Right lobe of liver (tissue), 6 donors: Measurements from ENCODE around the gene SIRPA. TPM values are rescaled to one million over a fixed set of nuclear protein-coding genes. Genes with fewer than 3 reads are reported as not detected.

Experiments
- ATAC-seq, 4 donors: fragments of 200-7000 bp; cut with Tn5 transposase; one replicate each; pipeline ENCODE4 v1.9.1; 2020; ENCODE audit warnings: mild to moderate bottlenecking in 4 of 4, moderate library complexity in 4 of 4
- DNase-seq, 3 donors: peaks; one replicate each; pipeline ENCODE4 v3.0.0-alpha.2; 2020
- H3K27ac ChIP-seq, 3 donors: fragments of 200-600 bp; one replicate each; pipeline ENCODE4 v1.8.0; 2022
- H3K27me3 ChIP-seq, 2 donors: fragments of 200-600 bp; one replicate each; pipeline ENCODE4 v1.8.0; 2022
- H3K36me3 ChIP-seq, 4 donors: fragments of 200-600 bp; sonication (generic) in 1 of 4; one replicate each; pipeline versions ENCODE4 v1.5.1 to v1.8.0; 2017 to 2022; ENCODE audit warnings: control low read depth in 1 of 4
- H3K4me1 ChIP-seq, 4 donors: fragments of 200-600 bp; sonication (generic) in 1 of 4; one replicate each; pipeline versions ENCODE4 v1.5.1 to v1.8.0; 2017 to 2022; ENCODE audit warnings: control low read depth in 1 of 4
- H3K4me3 ChIP-seq, 3 donors: fragments of 200-600 bp; one replicate each; pipeline ENCODE4 v1.8.0; 2022
- H3K9me3 ChIP-seq, 4 donors: fragments of 200-600 bp; sonication (generic) in 1 of 4; one replicate each; pipeline versions ENCODE4 v1.5.1 to v1.8.0; 2017 to 2022; ENCODE audit warnings: control low read depth in 1 of 4
- POLR2A ChIP-seq: fragments of 450-650 bp; IDR thresholded peaks from one replicate; pipeline ENCODE4 v1.6.1; 2017; ENCODE audit warnings: antibody characterized with exemption, mild to moderate bottlenecking
- WGBS: methylation state at CpG from one replicate; pipeline ENCODE4 v1.1.6; 2018; ENCODE audit warnings: low coverage, low lambda C conversion rate; ENCODE audit not compliant: insufficient coverage; ENCODE audit errors: missing lambda C conversion rate; 5-methylcytosine and 5-hydroxymethylcytosine counted together
- intact Hi-C, 2 donors: fragments of 100-400 bp; cut with DNase I; formaldehyde crosslinking; loops; one replicate each; pipeline versions ENCODE4 v1.11.2 to v1.14.1; 2022
- total RNA-seq, 6 experiments: library from RNA; depleted of rRNA in 2 of 6; stranded (reverse); fragments of >200 nt in 2 of 6; fragmentation: NEBNext Ultra II Directional in 3 of 6; extraction: Animal tissue kit (Norgen Biotek cat#: 25700) in 3 of 6; gene quantifications; one replicate each; pipeline versions ENCODE4 v1.1.0 to v1.2.4, GENCODE V29; 2016 to 2023
- TF ChIP-seq, protein P1 (sequence below), 4 donors: fragments of 200-600 bp in 3 of 4; fragments of 450-650 bp in 1 of 4; IDR thresholded peaks; one replicate each; pipeline versions ENCODE4 v1.5.1 to v1.8.0; 2016 to 2022; ENCODE audit warnings: antibody characterized with exemption in 4 of 4, mild to moderate bottlenecking in 2 of 4
- donor health status: DM: no; HTN: yes; CAD: no.
- donor health status: DM: no; HTN: no; CAD: no.
- donor health status: DM: no; HTN: no; CAD: no.
- donor health status: DM: no; HTN: yes; CAD: no.
- donor health status: DM: no; HTN: yes; CAD: no.

SIRPA gene
- total RNA-seq, 6 experiments from 2014 or later, result 26.8 to 42.7 (median 34.8) TPM

DNA sequence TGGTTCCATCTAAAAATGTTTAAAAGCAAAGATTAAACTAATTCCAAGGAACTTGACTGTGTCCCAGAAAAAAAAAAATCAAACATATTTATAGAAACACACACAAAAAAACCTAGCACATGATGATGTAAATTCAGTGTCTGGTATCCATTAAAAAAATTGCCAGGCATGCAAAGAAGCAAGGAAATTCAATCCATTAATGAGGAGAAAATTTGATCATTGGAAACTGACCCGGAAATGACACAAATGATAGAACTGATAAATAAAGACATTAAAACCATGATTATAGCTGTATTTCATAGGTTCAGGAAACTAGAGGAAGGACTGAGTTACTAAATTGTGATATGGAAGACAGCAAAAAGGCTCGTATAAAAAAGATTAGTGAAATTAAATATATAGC is 63.9 kb downstream of the SIRPA start:
- DNase-seq (no peak), ATAC-seq (no peak)
- H3K4me3 ChIP-seq, result no peak overlapping the region
- H3K9me3 ChIP-seq, result no peaks in the 10 kb centered on the region
- intact Hi-C loops, result no loop called here
- no peak for TF ChIP-seq POLR2A
- WGBS, result 79% methylated on average over 2 of the region's 2 CpGs
- no peak overlapping the region for H3K27ac ChIP-seq
- H3K36me3 ChIP-seq, result no peaks in the 10 kb centered on the region
- no peaks in the 10 kb centered on the region for H3K4me1 ChIP-seq
- H3K27me3 ChIP-seq, result no peaks in the 10 kb centered on the region

DNA sequence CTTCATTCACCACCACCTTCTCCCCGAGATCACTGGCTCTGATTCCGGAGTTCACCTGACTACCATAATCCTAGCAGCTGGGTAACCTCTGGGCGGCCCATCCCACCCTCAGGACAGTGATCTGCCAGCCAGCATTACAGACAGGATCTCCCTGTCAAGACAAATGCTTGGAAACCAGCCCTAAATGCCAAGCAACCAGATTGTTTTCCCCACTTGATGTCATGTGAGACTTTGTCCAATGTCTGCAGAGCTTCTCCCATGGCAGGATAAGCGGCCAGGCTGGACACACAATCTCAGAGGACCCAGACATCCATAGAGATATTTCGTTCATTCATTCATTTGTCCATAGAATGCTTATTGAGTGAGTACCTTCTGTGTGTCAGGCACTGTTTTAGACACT is 66.2 kb downstream of the SIRPA start:
- no peaks in the 10 kb centered on the region for H3K9me3 ChIP-seq
- TF ChIP-seq, protein P1, sequence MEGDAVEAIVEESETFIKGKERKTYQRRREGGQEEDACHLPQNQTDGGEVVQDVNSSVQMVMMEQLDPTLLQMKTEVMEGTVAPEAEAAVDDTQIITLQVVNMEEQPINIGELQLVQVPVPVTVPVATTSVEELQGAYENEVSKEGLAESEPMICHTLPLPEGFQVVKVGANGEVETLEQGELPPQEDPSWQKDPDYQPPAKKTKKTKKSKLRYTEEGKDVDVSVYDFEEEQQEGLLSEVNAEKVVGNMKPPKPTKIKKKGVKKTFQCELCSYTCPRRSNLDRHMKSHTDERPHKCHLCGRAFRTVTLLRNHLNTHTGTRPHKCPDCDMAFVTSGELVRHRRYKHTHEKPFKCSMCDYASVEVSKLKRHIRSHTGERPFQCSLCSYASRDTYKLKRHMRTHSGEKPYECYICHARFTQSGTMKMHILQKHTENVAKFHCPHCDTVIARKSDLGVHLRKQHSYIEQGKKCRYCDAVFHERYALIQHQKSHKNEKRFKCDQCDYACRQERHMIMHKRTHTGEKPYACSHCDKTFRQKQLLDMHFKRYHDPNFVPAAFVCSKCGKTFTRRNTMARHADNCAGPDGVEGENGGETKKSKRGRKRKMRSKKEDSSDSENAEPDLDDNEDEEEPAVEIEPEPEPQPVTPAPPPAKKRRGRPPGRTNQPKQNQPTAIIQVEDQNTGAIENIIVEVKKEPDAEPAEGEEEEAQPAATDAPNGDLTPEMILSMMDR (IDR thresholded peaks at IDR 0.05), result no peak
- no peak for TF ChIP-seq POLR2A
- no peaks in the 10 kb centered on the region for H3K27me3 ChIP-seq
- no peak overlapping the region for H3K27ac ChIP-seq
- ATAC-seq (no peak), DNase-seq (no peak)
- H3K4me3 ChIP-seq, result no peak overlapping the region
- intact Hi-C loops, result loop anchor here in 1 of 2 donors (10.0 kb wide), 1 partner anchor 203 kb away; no protein-coding TSS in a partner anchor
- no peaks in the 10 kb centered on the region for H3K36me3 ChIP-seq
- peaks cover 0 to 8% (median 0%) of the 10 kb centered on the region in 4 donors for H3K4me1 ChIP-seq
- 85% methylated on average over 5 of the region's 5 CpGs for WGBS

DNA sequence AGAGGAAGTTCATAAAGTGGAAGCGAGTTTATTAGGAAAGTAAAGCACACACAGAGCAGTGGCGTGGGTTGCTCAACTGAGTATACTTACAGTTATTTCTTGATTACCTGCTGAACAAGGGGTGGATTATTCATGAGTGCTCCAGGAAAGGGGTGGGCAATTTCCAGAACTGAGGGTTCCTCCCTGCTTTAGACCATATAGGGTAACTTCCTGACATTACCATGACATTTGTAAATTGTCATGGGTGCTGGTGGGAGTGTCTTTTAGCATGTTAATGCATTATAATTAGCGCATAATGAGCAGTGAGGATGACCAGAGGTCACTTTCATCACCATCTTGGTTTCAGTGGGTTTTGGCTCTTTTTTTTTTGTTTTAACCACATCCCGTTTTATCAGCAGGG is 68.9 kb downstream of the SIRPA start:
- intact Hi-C loops, result loop anchor here in 1 of 2 donors (10.0 kb wide), 1 partner anchor 201 kb away; no protein-coding TSS in a partner anchor
- H3K27ac ChIP-seq, result no peak overlapping the region
- no peak for ATAC-seq

DNA sequence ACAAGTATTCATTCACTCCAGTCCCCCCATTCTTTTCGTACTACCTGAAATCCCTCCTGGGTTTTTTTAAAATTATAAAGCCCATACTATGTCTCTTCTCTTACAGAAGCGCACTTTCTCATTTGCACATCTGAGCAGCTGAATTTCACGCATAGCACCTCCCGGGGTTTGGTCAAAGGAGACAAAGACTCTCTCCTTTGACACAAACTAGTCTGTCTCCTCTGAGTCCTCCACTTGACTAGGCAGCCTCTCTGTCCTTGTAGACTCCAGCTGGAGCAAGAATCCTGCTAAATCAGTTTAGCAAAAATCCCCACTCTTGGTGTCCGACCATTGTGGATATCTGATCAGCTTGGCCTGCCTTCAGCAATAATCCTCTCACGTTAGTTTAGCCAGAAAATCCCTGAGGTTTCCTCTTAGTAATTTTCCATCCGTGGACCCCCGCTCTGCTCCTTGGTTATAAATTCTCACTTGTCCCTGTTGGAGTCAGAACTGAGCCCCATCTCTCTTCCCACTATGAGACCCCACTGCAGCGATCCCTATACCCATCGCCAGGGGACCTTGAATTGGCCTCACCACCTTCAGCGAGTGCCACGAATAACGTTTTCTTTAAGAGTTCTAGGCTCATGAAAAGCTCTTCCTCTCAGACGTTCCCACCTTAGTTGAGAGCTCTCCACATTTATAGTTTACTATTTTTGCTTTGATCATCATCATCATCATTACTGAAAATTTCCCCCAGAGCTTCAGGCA is 69.6 kb downstream of the SIRPA start:
- ATAC-seq, result no peak
- intact Hi-C loops, result loop anchor here in 1 of 2 donors (10.0 kb wide), 1 partner anchor 200 kb away; no protein-coding TSS in a partner anchor
- WGBS, result 62% methylated on average over 14 of the region's 14 CpGs
- H3K9me3 ChIP-seq, result no peaks in the 10 kb centered on the region
- peaks cover 0 to 8% (median 0%) of the 10 kb centered on the region in 4 donors for H3K4me1 ChIP-seq
- DNase-seq, result no peak
- no peaks in the 10 kb centered on the region for H3K36me3 ChIP-seq
- H3K27ac ChIP-seq, result no peak overlapping the region
- no peaks in the 10 kb centered on the region for H3K27me3 ChIP-seq
- TF ChIP-seq, protein P1 (IDR thresholded peaks at IDR 0.05), result no peak
- TF ChIP-seq POLR2A, result no peak
- no peak overlapping the region for H3K4me3 ChIP-seq

More for the DNA sequence above, 68.9 kb downstream of the SIRPA start:
- no peak for DNase-seq
- H3K4me1 ChIP-seq, result peaks cover 0 to 8% (median 0%) of the 10 kb centered on the region in 4 donors
- H3K27me3 ChIP-seq, result no peaks in the 10 kb centered on the region
- H3K36me3 ChIP-seq, result no peaks in the 10 kb centered on the region
- H3K4me3 ChIP-seq, result no peak overlapping the region
- no peak for TF ChIP-seq POLR2A
- TF ChIP-seq, protein P1 (IDR thresholded peaks at IDR 0.05), result no peak
- H3K9me3 ChIP-seq, result no peaks in the 10 kb centered on the region
- WGBS, result 32% methylated on average over 4 of the region's 4 CpGs
